DND-41 (cell line): ENCODE measurements around the gene TADA2A.

Experiments used
- ATAC-seq: fragments of 200-7000 bp; cut with Tn5 transposase; 3 replicates; pipeline ENCODE4 v1.9.1; 2021; ENCODE audit warnings: low read depth; ENCODE audit not compliant: insufficient read depth
- DNase-seq: peaks from one replicate; pipeline ENCODE4 v3.0.0-alpha.2; 2020
- H2AFZ ChIP-seq: 2 replicates; pipeline ENCODE4 v1.6.0; 2012; ENCODE audit warnings: low read depth, low read length
- H3K27ac ChIP-seq: 2 replicates; pipeline ENCODE4 v1.5.1; 2012; ENCODE audit warnings: low read length, inconsistent platforms
- H3K27me3 ChIP-seq: fragments of 200-600 bp; sonication (generic); 2 replicates; pipeline ENCODE4 v1.6.0; 2012; ENCODE audit warnings: low read length, mild to moderate bottlenecking, inconsistent platforms; ENCODE audit not compliant: insufficient read depth, poor library complexity
- H3K36me3 ChIP-seq: 2 replicates; pipeline ENCODE4 v1.5.1; 2012; ENCODE audit warnings: low read length, inconsistent platforms; ENCODE audit not compliant: insufficient read depth
- H3K4me1 ChIP-seq: 2 replicates; pipeline ENCODE4 v1.5.1; 2012; ENCODE audit warnings: mild to moderate bottlenecking, low read length; ENCODE audit not compliant: insufficient read depth
- H3K4me2 ChIP-seq: 2 replicates; pipeline ENCODE4 v1.6.0; 2012; ENCODE audit warnings: mild to moderate bottlenecking, moderate library complexity, low read length, inconsistent platforms; ENCODE audit not compliant: insufficient read depth
- H3K4me3 ChIP-seq, 2 experiments: fragments of 200-600 bp in 1 of 2; shearing (Covaris generic) in 1 of 2; 2 replicates each; pipeline ENCODE4 v1.5.1; 2012 to 2016; ENCODE audit warnings: inconsistent platforms in 2 of 2, low read length in 2 of 2, mild to moderate bottlenecking in 2 of 2, low read depth in 1 of 2, moderate library complexity in 1 of 2
- H3K79me2 ChIP-seq: 2 replicates; pipeline ENCODE4 v1.6.0; 2012; ENCODE audit warnings: low read length, inconsistent platforms; ENCODE audit not compliant: insufficient read depth
- H3K9ac ChIP-seq: 2 replicates; pipeline ENCODE4 v1.6.0; 2012; ENCODE audit warnings: low read depth, mild to moderate bottlenecking, inconsistent platforms, low read length, moderate library complexity
- H3K9me3 ChIP-seq: 2 replicates; pipeline ENCODE4 v1.5.1; 2012; ENCODE audit warnings: low read length, moderate library complexity, mild to moderate bottlenecking, inconsistent platforms; ENCODE audit not compliant: insufficient read depth, severe bottlenecking
- H4K20me1 ChIP-seq: 2 replicates; pipeline ENCODE4 v1.6.0; 2012; ENCODE audit warnings: low read length; ENCODE audit not compliant: insufficient read depth
- CTCF ChIP-seq: IDR thresholded peaks from 2 replicates; pipeline ENCODE4 v1.5.1; 2012; ENCODE audit warnings: borderline replicate concordance, low read length, moderate library complexity, mild to moderate bottlenecking; ENCODE audit not compliant: poor library complexity, severe bottlenecking; ENCODE audit errors: extremely low read depth
- EZH2 ChIP-seq: IDR thresholded peaks from 3 replicates; pipeline ENCODE4 v1.6.1; 2012; ENCODE audit warnings: borderline replicate concordance, low read depth, mild to moderate bottlenecking, moderate library complexity, low read length, inconsistent platforms; ENCODE audit not compliant: severe bottlenecking

Gene TADA2A

DNA sequence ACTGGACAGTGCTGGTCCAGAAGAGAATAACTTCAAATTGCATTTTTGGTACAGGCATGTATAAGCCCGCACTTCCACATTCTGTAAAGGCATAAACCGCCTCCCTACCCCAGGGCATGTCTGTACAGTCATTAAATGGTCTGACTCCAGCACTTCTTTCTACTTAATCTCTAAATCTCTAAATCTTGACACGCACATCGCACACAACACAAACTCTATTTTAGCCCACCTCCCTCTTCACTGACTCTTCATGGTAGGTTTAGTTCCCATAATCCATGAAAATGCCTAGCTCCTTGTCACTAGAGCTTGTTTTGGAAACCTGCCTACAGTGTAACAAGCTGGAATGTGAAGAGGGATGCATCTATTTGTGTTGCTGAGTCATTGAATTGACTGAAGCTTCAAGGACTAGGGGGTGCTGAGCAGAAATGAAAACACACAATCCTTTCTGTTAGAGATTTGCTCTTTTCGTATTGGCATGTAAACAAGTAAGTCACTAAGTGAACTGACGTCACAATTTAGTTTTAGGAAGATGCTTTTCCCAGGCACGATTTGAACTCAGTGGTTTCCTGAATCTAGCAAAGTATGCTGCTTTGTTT, 81.4 kb downstream of the TADA2A start:
- no peaks in the 10 kb centered on the region for H3K9me3 ChIP-seq
- peaks cover 37% of the 10 kb centered on the region for H3K4me1 ChIP-seq
- no peak overlapping the region for H3K9ac ChIP-seq
- ATAC-seq (no peak), DNase-seq (no peak)
- no peaks in the 10 kb centered on the region for H3K36me3 ChIP-seq
- no peak overlapping the region for H3K4me3 ChIP-seq
- H2AFZ ChIP-seq = no peak overlapping the region
- H4K20me1 ChIP-seq = peaks cover 11% of the 10 kb centered on the region; the same call in 1 of the 2 replicates
- no peak overlapping the region for H3K27ac ChIP-seq
- peaks cover 20% of the 10 kb centered on the region for H3K79me2 ChIP-seq
- TF ChIP-seq EZH2 = no peak
- TF ChIP-seq CTCF = no peak
- peak overlapping the region; percentile 97; the same call in 1 of the 2 replicates for H3K4me2 ChIP-seq
- H3K27me3 ChIP-seq = peaks cover 9% of the 10 kb centered on the region

DNA sequence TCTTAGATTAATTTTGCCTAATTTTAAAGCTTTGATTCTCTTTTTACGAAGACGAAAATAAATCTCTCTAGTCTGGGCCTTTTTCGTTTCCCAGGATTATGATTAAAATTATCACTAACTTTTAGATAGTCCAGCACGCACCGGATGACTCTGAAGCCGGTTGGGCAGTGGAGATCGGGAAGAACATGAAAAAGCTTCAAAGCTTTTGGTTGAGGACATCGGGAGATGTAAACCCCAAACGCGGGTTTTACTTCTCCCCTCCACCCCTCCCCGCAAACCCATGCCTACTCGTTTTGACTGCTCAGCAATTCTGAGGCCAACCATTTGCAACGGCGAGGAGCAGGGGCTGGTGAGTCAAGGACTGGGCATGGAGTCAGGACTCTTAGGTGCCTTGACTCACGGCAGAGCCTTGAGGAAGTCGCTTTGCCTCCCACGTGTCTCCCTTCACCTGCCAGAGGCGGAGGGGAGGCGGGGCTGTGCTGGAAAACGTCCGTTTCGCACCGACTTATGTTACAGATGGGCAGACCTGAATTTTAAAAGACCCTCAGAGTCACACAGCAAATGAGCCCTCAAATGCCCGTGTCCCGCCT, 82.0 kb downstream of the TADA2A start:
- H3K9me3 ChIP-seq = no peaks in the 10 kb centered on the region
- peak overlapping the region; percentile 99 for H2AFZ ChIP-seq
- peak overlapping the region; percentile 97 for H3K4me2 ChIP-seq
- no peak overlapping the region; the same call in 1 of the 2 replicates for H3K27ac ChIP-seq
- H3K36me3 ChIP-seq = no peaks in the 10 kb centered on the region
- DNase-seq (peak; percentile 35), ATAC-seq (peak; percentile 5; the same call in 1 of the 3 replicates)
- H3K27me3 ChIP-seq = peaks cover 9% of the 10 kb centered on the region
- peak overlapping the region; percentile 60 to 92; a peak in 3 of 4 replicates for H3K4me3 ChIP-seq
- peak; percentile 39 for TF ChIP-seq EZH2
- TF ChIP-seq CTCF = no peak
- peaks cover 21% of the 10 kb centered on the region for H3K79me2 ChIP-seq
- H4K20me1 ChIP-seq = peaks cover 13% of the 10 kb centered on the region; the same call in 1 of the 2 replicates
- peak overlapping the region; percentile 82 for H3K9ac ChIP-seq
- peaks cover 33% of the 10 kb centered on the region for H3K4me1 ChIP-seq

- no peaks in the 10 kb centered on the region for H3K9me3 ChIP-seq
- peak; percentile 84 for DNase-seq
- H3K4me3 ChIP-seq = peak within 1 kb of the TSS; percentile 60 to 92
- peak within 1 kb of the TSS; percentile 82 for H3K9ac ChIP-seq
- peaks cover 33% of the 10 kb centered on the region for H3K4me1 ChIP-seq
- peak; percentile 77 for ATAC-seq
- H2AFZ ChIP-seq = peak within 1 kb of the TSS; percentile 99
- peaks cover 17% of the 10 kb centered on the region; the same call in 1 of the 2 replicates for H4K20me1 ChIP-seq
- H3K36me3 ChIP-seq = no peaks in the 10 kb centered on the region
- peak within 1 kb of the TSS; percentile 55 for H3K27ac ChIP-seq
- H3K27me3 ChIP-seq = peaks cover 9% of the 10 kb centered on the region
- peak within 1 kb of the TSS; percentile 97 for H3K4me2 ChIP-seq
- TF ChIP-seq CTCF (no peak), EZH2 (no peak)
- peaks cover 26% of the 10 kb centered on the region for H3K79me2 ChIP-seq
Observed at GRCh38 chr17:37489197-37490001, 82.7 kb downstream of the TADA2A start, which contains the start of gene DUSP14. Gene DUSP14 (plus strand): TSS chr17:37489891. CDS start chr17:37512273, 22,382 bp downstream.
